Brain microvascular endothelial cell (primary cell): Measurements from ENCODE around the gene ZNF622.

Experiments
- DNase-seq: peaks from one replicate; pipeline ENCODE4 v3.0.0-alpha.2; 2020
- H3K27ac ChIP-seq: fragments of 250-450 bp; sonication (Bioruptor Pico); 2 replicates; pipeline ENCODE4 v1.5.1; 2020; ENCODE audit warnings: mild to moderate bottlenecking, moderate library complexity
- H3K27me3 ChIP-seq: fragments of 250-450 bp; sonication (Bioruptor Pico); replicated peaks from 2 replicates; pipeline ENCODE4 v1.5.1; 2020; ENCODE audit warnings: mild to moderate bottlenecking
- H3K36me3 ChIP-seq: fragments of 250-450 bp; sonication (Bioruptor Pico); replicated peaks from 2 replicates; pipeline ENCODE4 v1.5.1; 2020; ENCODE audit warnings: mild to moderate bottlenecking
- H3K4me3 ChIP-seq: 2 replicates; pipeline ENCODE4 v1.5.1; 2011; ENCODE audit warnings: low read depth, mild to moderate bottlenecking, control low read depth, low read length, moderate library complexity
- CTCF ChIP-seq: IDR thresholded peaks from 2 replicates; pipeline ENCODE4 v1.5.1; 2011; ENCODE audit warnings: low read depth, mild to moderate bottlenecking, moderate library complexity, low read length, control low read depth, inconsistent platforms; ENCODE audit errors: missing control alignments
- in situ Hi-C: cut with HindIII; loops from 2 replicates; pipeline ENCODE4 v1.10.0; 2017; ENCODE audit warnings: low sequenced_read_pairs, low pct_ligation_motif_present

ZNF622 gene

GRCh38 chr5:16465544-16466432, at the start of gene ZNF622:
ZNF622 (minus strand) TSS chr5:16465800; CDS start chr5:16465665, 135 bp downstream.
- in situ Hi-C loops: no loop called here

GRCh38 chr5:16510098-16510497, 44.5 kb upstream of the ZNF622 start:
- TF ChIP-seq CTCF: no peak
- DNase-seq: no peak
- no peak overlapping the region for H3K4me3 ChIP-seq
- in situ Hi-C loops: no loop called here
- no peaks in the 10 kb centered on the region for H3K36me3 ChIP-seq
- H3K27ac ChIP-seq: no peak overlapping the region
- H3K27me3 ChIP-seq: no peaks in the 10 kb centered on the region

More at GRCh38 chr5:16465544-16466432, at the start of gene ZNF622:
- DNase-seq: peak; percentile 79
- Histone ChIP-seq H3K27me3 (no peaks in the 10 kb centered on the region), H3K27ac (peak within 1 kb of the TSS; percentile 80), H3K4me3 (peak within 1 kb of the TSS; percentile 95), H3K36me3 (peaks cover 22% of the 10 kb centered on the region)
- no peak for TF ChIP-seq CTCF

GRCh38 chr5:16508730-16509531, 43.3 kb upstream of the ZNF622 start:
- H3K27me3 ChIP-seq: no peaks in the 10 kb centered on the region
- no peak for TF ChIP-seq CTCF
- no peaks in the 10 kb centered on the region for H3K36me3 ChIP-seq
- no peak overlapping the region for H3K4me3 ChIP-seq
- no peak overlapping the region for H3K27ac ChIP-seq
- no peak for DNase-seq
- in situ Hi-C loops: no loop called here

- in situ Hi-C loops: no loop called here
- Histone ChIP-seq H3K27ac (no peak overlapping the region), H3K4me3 (no peak overlapping the region), H3K27me3 (no peaks in the 10 kb centered on the region), H3K36me3 (no peaks in the 10 kb centered on the region)
- no peak for DNase-seq
- no peak for TF ChIP-seq CTCF
These were observed 42.1 kb upstream of the ZNF622 start for GRCh38 chr5:16507716-16508115.

GRCh38 chr5:16505904-16506303, 40.3 kb upstream of the ZNF622 start:
- H3K36me3 ChIP-seq: no peaks in the 10 kb centered on the region
- H3K27ac ChIP-seq: no peak overlapping the region
- in situ Hi-C loops: no loop called here
- no peak overlapping the region for H3K4me3 ChIP-seq
- no peak for TF ChIP-seq CTCF
- H3K27me3 ChIP-seq: no peaks in the 10 kb centered on the region
- no peak for DNase-seq
